Breast epithelium (tissue), 3 donors: ENCODE results near the gene FZD8.

Experiments
- POLR2A ChIP-seq: fragments of 450-650 bp; IDR thresholded peaks from one replicate; pipeline ENCODE4 v1.6.1; 2016; ENCODE audit warnings: antibody characterized with exemption, mild to moderate bottlenecking, moderate library complexity
- POLR2AphosphoS5 ChIP-seq, 3 donors: sonication (generic); formaldehyde crosslinking; IDR thresholded peaks; one replicate each; pipeline ENCODE4 v1.6.1; 2017; ENCODE audit warnings: antibody characterized with exemption in 3 of 3
- TF ChIP-seq, protein P1 (sequence below), 3 donors: fragments of 450-650 bp; IDR thresholded peaks; one replicate each; pipeline ENCODE4 v1.5.1; 2016 to 2017; ENCODE audit warnings: antibody characterized with exemption in 3 of 3, mild to moderate bottlenecking in 3 of 3, moderate library complexity in 3 of 3

- TF ChIP-seq, protein P1, sequence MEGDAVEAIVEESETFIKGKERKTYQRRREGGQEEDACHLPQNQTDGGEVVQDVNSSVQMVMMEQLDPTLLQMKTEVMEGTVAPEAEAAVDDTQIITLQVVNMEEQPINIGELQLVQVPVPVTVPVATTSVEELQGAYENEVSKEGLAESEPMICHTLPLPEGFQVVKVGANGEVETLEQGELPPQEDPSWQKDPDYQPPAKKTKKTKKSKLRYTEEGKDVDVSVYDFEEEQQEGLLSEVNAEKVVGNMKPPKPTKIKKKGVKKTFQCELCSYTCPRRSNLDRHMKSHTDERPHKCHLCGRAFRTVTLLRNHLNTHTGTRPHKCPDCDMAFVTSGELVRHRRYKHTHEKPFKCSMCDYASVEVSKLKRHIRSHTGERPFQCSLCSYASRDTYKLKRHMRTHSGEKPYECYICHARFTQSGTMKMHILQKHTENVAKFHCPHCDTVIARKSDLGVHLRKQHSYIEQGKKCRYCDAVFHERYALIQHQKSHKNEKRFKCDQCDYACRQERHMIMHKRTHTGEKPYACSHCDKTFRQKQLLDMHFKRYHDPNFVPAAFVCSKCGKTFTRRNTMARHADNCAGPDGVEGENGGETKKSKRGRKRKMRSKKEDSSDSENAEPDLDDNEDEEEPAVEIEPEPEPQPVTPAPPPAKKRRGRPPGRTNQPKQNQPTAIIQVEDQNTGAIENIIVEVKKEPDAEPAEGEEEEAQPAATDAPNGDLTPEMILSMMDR (IDR thresholded peaks at IDR 0.05): no peak
- no peak for TF ChIP-seq POLR2A
- TF ChIP-seq POLR2AphosphoS5 (IDR thresholded peaks at IDR 0.05): no peak
Observed at GRCh38 chr10:35626971-35627507, 15.1 kb downstream of the FZD8 start.
